Body of pancreas (tissue), 4 donors: ENCODE measurements around the gene CNTNAP2. TPM values are rescaled to one million over a fixed set of nuclear protein-coding genes. Genes with fewer than 3 reads are reported as not detected.

Experiments
- ATAC-seq: fragments of 150-250 bp; one replicate; pipeline ENCODE4 v1.9.1; 2016
- DNase-seq, 4 donors: peaks; one replicate each; pipeline ENCODE4 v3.0.0-alpha.2; 2019
- H3K27ac ChIP-seq, 4 donors: fragments of 200-600 bp; sonication (generic); 1 replicate in 3 of 4; 2 replicates in 1 of 4; pipeline versions ENCODE4 v1.5.1 to v1.6.1; 2016 to 2019; ENCODE audit warnings: mild to moderate bottlenecking in 1 of 4, mixed read lengths in 1 of 4, moderate library complexity in 1 of 4
- H3K27me3 ChIP-seq, 2 donors: fragments of 200-600 bp; sonication (generic); one replicate each; pipeline ENCODE4 v1.6.0; 2016; ENCODE audit warnings: mild to moderate bottlenecking in 1 of 2
- H3K36me3 ChIP-seq, 2 donors: fragments of 200-600 bp; sonication (generic); replicated peaks in 1 of 2; 2 replicates each; pipeline ENCODE4 v1.5.1; 2016; ENCODE audit warnings: low read depth in 2 of 2; ENCODE audit not compliant: insufficient read depth in 1 of 2
- H3K4me1 ChIP-seq: fragments of 200-600 bp; sonication (generic); one replicate; pipeline ENCODE4 v1.6.0; 2016
- H3K4me3 ChIP-seq, 2 donors: fragments of 200-600 bp; sonication (generic); 1 replicate in 1 of 2; 2 replicates in 1 of 2; pipeline ENCODE4 v1.5.1; 2016 to 2019
- H3K9me3 ChIP-seq, 3 donors: fragments of 200-600 bp; sonication (generic); 1 replicate in 2 of 3; 2 replicates in 1 of 3; pipeline ENCODE4 v1.5.1; 2016
- CTCF ChIP-seq, 7 experiments: fragments of 450-650 bp in 4 of 7; fragments of 200-600 bp in 3 of 7; sonication (generic) in 3 of 7; IDR thresholded peaks; one replicate each; pipeline ENCODE4 v1.5.1; 2016 to 2019; ENCODE audit warnings: antibody characterized with exemption in 7 of 7
- POLR2A ChIP-seq, 3 donors: fragments of 450-650 bp; IDR thresholded peaks; one replicate each; pipeline ENCODE4 v1.6.1; 2016; ENCODE audit warnings: antibody characterized with exemption in 3 of 3, mild to moderate bottlenecking in 2 of 3
- WGBS, 2 donors: methylation state at CpG; one replicate each; pipeline ENCODE4 v1.1.5; 2017; 5-methylcytosine and 5-hydroxymethylcytosine counted together
- intact Hi-C: fragments of 100-400 bp; cut with DNase I; formaldehyde crosslinking; loops from one replicate; pipeline ENCODE4 v1.15.1; 2023
- total RNA-seq, 2 donors: library from RNA; depleted of rRNA; stranded (reverse); fragments of >200 nt; gene quantifications; one replicate each; pipeline ENCODE4 v1.1.0, GENCODE V29; 2016

CNTNAP2 gene
- total RNA-seq, 2 donors from 2014 or later: 1.0 TPM; not detected in 1

- TF ChIP-seq POLR2A (IDR thresholded peaks at IDR 0.05) (no peak), CTCF (IDR thresholded peaks at IDR 0.05) (no peak)
- no peak overlapping the region for H3K4me3 ChIP-seq
- H3K27me3 ChIP-seq: no peaks in the 10 kb centered on the region
- peaks cover 2% of the 10 kb centered on the region for H3K4me1 ChIP-seq
- no peak overlapping the region for H3K27ac ChIP-seq
- ATAC-seq: no peak
- H3K9me3 ChIP-seq: no peaks in the 10 kb centered on the region
- WGBS, 2 donors: 93 to 100% methylated on average over 1 of the region's 1 CpG
- intact Hi-C loops: no loop called here
- no peak for DNase-seq
- H3K36me3 ChIP-seq: no peaks in the 10 kb centered on the region
Measured at GRCh38 chr7:147428075-147428474, 1311.5 kb downstream of the CNTNAP2 start.

DNA sequence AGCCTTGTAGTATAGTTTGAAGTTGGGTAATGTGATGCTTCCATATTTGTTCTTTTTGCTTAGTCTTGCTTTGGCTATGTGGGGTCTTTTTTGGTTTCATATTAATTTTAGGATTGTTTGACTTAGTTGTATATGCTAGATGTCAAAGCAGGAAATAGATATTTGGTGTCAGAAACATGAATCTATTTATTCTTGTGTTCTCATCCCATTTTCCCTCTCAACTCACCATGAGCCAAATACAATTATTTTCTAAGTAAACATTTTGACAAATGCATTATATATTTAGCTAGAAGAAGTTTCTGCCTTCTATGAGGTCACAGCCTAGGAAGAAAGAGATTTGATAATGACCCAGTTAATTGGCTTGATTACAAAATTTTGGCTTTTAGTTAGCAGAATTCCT is 1313.4 kb downstream of the CNTNAP2 start:
- H3K4me1 ChIP-seq: peaks cover 9% of the 10 kb centered on the region
- no peak for ATAC-seq
- no peaks in the 10 kb centered on the region for H3K9me3 ChIP-seq
- H3K4me3 ChIP-seq: no peak overlapping the region
- no peak for DNase-seq
- intact Hi-C loops: no loop called here
- H3K36me3 ChIP-seq: no peaks in the 10 kb centered on the region
- TF ChIP-seq POLR2A (IDR thresholded peaks at IDR 0.05): no peak
- TF ChIP-seq CTCF (IDR thresholded peaks at IDR 0.05): no peak
- H3K27ac ChIP-seq: no peak overlapping the region
- no peaks in the 10 kb centered on the region for H3K27me3 ChIP-seq

- ATAC-seq (no peak), DNase-seq (no peak)
- Histone ChIP-seq H3K4me1 (peaks cover 9% of the 10 kb centered on the region), H3K4me3 (no peak overlapping the region), H3K27me3 (no peaks in the 10 kb centered on the region), H3K9me3 (no peaks in the 10 kb centered on the region), H3K36me3 (no peaks in the 10 kb centered on the region), H3K27ac (no peak overlapping the region)
- no peak for TF ChIP-seq CTCF (IDR thresholded peaks at IDR 0.05)
- TF ChIP-seq POLR2A (IDR thresholded peaks at IDR 0.05): no peak
- 50 to 56% methylated on average over 2 of the region's 2 CpGs for WGBS, 2 donors
- intact Hi-C loops: no loop called here
Measured at GRCh38 chr7:147432079-147432478, 1315.5 kb downstream of the CNTNAP2 start.

GRCh38 chr7:147432576-147432975 is 1316.0 kb downstream of the CNTNAP2 start:
- intact Hi-C loops: no loop called here
- no peaks in the 10 kb centered on the region for H3K36me3 ChIP-seq
- no peak overlapping the region for H3K4me3 ChIP-seq
- 47 to 63% methylated on average over 1 of the region's 1 CpG for WGBS, 2 donors
- H3K4me1 ChIP-seq: peaks cover 9% of the 10 kb centered on the region
- no peaks in the 10 kb centered on the region for H3K27me3 ChIP-seq
- H3K9me3 ChIP-seq: no peaks in the 10 kb centered on the region
- TF ChIP-seq POLR2A (IDR thresholded peaks at IDR 0.05) (no peak), CTCF (IDR thresholded peaks at IDR 0.05) (no peak)
- no peak for ATAC-seq
- no peak for DNase-seq
- H3K27ac ChIP-seq: no peak overlapping the region

DNA sequence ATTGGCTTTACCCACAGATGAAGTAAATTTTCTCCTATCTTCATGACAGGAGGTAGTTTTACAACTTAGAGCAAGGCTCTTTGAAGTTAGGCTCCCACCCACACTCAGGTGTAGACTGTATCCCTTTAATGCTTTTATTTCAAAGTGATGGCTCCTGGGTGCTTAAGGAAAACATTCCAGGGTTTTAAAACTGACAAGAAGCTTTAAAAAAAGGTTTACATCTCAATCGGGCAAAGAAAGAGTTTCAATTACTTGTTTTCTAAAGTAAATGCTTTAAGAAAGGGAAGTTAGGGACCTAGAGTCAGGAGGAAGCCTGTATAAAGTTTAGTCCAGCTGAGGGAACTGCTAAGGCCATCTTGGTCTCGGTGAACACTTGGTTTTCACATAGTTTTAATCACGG is 1320.1 kb downstream of the CNTNAP2 start:
- H3K4me1 ChIP-seq: peaks cover 9% of the 10 kb centered on the region
- intact Hi-C loops: no loop called here
- no peak for DNase-seq
- no peak for TF ChIP-seq CTCF (IDR thresholded peaks at IDR 0.05)
- TF ChIP-seq POLR2A (IDR thresholded peaks at IDR 0.05): no peak
- ATAC-seq: no peak
- H3K36me3 ChIP-seq: no peaks in the 10 kb centered on the region
- H3K27me3 ChIP-seq: no peaks in the 10 kb centered on the region
- H3K27ac ChIP-seq: no peak overlapping the region
- H3K9me3 ChIP-seq: no peaks in the 10 kb centered on the region
- WGBS, 2 donors: 55 to 74% methylated on average over 3 of the region's 3 CpGs
- H3K4me3 ChIP-seq: no peak overlapping the region
